Measurements from ENCODE around the gene SGSM1.

The SGSM1 gene

DNA sequence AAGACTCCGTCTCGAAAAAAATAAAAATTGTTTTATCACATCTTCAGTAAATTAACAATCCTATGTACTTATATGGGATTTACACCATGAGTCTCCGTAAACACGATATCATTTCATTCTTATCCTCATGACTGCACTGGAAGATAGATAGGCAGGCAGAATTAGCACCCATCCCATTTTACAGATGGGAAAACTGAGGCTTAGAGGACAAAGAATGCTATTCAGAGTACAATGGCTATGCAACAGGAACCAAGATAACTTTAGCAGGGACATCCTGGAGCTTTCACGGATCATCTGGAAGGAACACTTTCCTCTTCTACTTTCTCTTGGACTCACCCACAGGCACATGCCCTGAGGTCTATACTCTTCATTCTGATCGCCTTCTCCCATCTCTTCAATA lies 14.6 kb upstream of the SGSM1 start:
- no peak for DNase-seq (ENCODE audit: low read depth)
- no peak for TF ChIP-seq CTCF (IDR thresholded peaks at IDR 0.05; ENCODE audit: insufficient read depth, low read depth, low read length, missing control alignments)

DNA sequence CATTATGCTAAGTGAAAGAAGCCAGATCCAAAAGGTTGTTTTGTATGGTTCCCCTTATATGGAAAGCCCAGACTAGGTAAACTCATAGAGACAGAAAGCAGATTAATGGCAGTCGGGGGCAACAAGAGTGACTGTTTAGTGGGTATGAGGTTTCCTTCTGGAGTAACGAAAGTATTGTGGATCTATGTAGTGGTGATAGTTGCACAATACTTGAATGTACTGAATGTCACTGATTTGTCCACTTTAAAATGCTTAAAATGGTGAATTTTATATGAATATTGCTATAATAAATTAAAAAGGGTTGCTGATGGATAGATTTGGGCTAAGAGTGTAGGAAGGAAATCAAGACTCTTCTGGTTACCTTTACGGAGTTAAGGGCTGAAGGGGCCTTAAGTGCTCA lies 10.0 kb upstream of the SGSM1 start:
- no peak for TF ChIP-seq CTCF (IDR thresholded peaks at IDR 0.05; ENCODE audit: insufficient read depth, low read depth, low read length, missing control alignments)
- H3K4me3 ChIP-seq (ENCODE audit: low read depth, low read length) = no peak overlapping the region
- DNase-seq (ENCODE audit: low read depth) = no peak

More for the DNA sequence above, 14.6 kb upstream of the SGSM1 start:
- no peak overlapping the region for H3K4me3 ChIP-seq (ENCODE audit: low read depth, low read length)

DNA sequence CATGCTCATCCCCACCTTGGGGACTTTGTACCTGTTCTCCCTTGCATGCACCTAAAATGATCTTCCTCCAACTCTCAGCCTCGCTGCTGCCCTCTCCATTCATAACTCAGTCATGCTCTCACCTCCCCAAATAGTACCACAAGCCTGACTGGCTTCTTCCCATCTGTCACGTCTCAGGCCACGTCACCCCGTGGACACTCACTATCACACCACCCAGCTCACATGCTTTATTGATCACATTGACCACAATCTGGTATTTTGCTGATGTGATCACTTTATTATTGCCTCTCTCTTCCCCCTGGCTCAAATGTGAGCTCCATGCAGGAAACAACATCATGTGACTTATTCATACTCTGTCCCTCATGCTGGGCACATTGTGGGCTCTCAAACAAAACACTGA lies 9.2 kb upstream of the SGSM1 start:
- H3K4me3 ChIP-seq (ENCODE audit: low read depth, low read length) = no peak overlapping the region
- no peak for DNase-seq (ENCODE audit: low read depth)
- no peak for TF ChIP-seq CTCF (IDR thresholded peaks at IDR 0.05; ENCODE audit: insufficient read depth, low read depth, low read length, missing control alignments)

GRCh38 chr22:24801901-24802465 lies 4.0 kb upstream of the SGSM1 start:
- DNase-seq (ENCODE audit: low read depth) = peak; percentile 9
- no peak overlapping the region for H3K4me3 ChIP-seq (ENCODE audit: low read depth, low read length)
- TF ChIP-seq CTCF (IDR thresholded peaks at IDR 0.05; ENCODE audit: insufficient read depth, low read depth, low read length, missing control alignments) = no peak

- peak; percentile 92 for TF ChIP-seq CTCF (IDR thresholded peaks at IDR 0.05; ENCODE audit: insufficient read depth, low read depth, low read length, missing control alignments)
- peak; percentile 35 for DNase-seq (ENCODE audit: low read depth)
- H3K4me3 ChIP-seq (ENCODE audit: low read depth, low read length) = no peak overlapping the region
Measured at GRCh38 chr22:24803064-24803542, 2.9 kb upstream of the SGSM1 start.

DNA sequence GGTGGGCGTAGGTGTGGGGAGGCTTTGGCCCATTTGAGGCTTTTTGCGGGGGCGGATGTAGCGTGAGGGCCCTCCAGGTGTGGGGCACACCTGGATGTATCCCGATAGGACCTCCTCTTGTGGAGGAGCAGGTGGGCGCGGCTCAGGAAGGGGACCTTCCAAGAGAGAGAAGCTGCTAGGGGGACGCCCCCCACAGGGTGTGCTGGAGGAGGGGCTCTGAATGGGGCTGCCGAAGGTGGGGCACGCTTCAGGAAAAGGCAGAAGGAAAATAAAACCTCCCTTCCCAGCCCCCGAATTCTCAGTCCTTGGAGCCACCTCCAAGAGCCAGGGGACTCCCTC lies 621 bp downstream of the SGSM1 start:
- TF ChIP-seq CTCF (IDR thresholded peaks at IDR 0.05; ENCODE audit: insufficient read depth, low read depth, low read length, missing control alignments) = no peak
- DNase-seq (ENCODE audit: low read depth) = no peak
- no peak overlapping the region for H3K4me3 ChIP-seq (ENCODE audit: low read depth, low read length)

- no peak for TF ChIP-seq CTCF (IDR thresholded peaks at IDR 0.05; ENCODE audit: insufficient read depth, low read depth, low read length, missing control alignments)
- no peak overlapping the region for H3K4me3 ChIP-seq (ENCODE audit: low read depth, low read length)
- DNase-seq (ENCODE audit: low read depth) = no peak
Measured at GRCh38 chr22:24807284-24807950, 1.4 kb downstream of the SGSM1 start.

Data from GM12865 (cell line).